HepG2 (cell line): Measurements from ENCODE around the gene ATG4D. TPM values are rescaled to one million over a fixed set of nuclear protein-coding genes. Genes with fewer than 3 reads are reported as not detected.
A peak's percentile ranks its signal among the peaks of the same experiment; 100 is the strongest.

ENCODE experiments used
- ATAC-seq: fragments of 200-7000 bp; cut with Tn5 transposase; 3 replicates; pipeline ENCODE4 v1.9.1; 2020; ENCODE audit warnings: mild to moderate bottlenecking, moderate library complexity
- BruUV-seq: library from RNA; stranded (reverse); fragments of 400-500 nt; replicated peaks from 2 replicates; lab custom pipeline; 2021; lab: Mats Ljungman, UMichigan
- CTCF ChIA-PET: fragments of 300-600 bp; formaldehyde crosslinking; extraction: SDS; loops from one replicate; lab custom pipeline; 2021; ENCODE audit warnings: low total read pairs, inconsistent platforms, low intra/inter-chr PET ratio; lab: Yijun Ruan, JAX
- POLR2A ChIA-PET: fragments of 350-600 bp; sonication (Branson Sonifier 250); formaldehyde crosslinking; loops from one replicate; lab custom pipeline; 2020; ENCODE audit warnings: antibody characterized with exemption, inconsistent platforms; lab: Yijun Ruan, JAX
- DNase-seq: peaks from one replicate; pipeline ENCODE4 v3.0.0-alpha.2; 2015; ENCODE audit warnings: low spot score
- FAIRE-seq: peaks from 3 replicates; lab custom pipeline; 2011; peaks lifted over from hg19 to GRCh38; lab: Jason Lieb, UNC
- H2AFZ ChIP-seq: one replicate; pipeline ENCODE4 v1.6.1; 2011; ENCODE audit warnings: low read length, inconsistent platforms
- H3K27ac ChIP-seq: fragments of 300-600 bp; 3 replicates; pipeline ENCODE4 v1.8.0; 2011; ENCODE audit warnings: mixed run types, mild to moderate bottlenecking, mixed read lengths, low read length, inconsistent platforms; ENCODE audit not compliant: insufficient read depth; ENCODE audit errors: extremely low read length
- H3K27me3 ChIP-seq, 2 experiments: fragments of 200-600 bp in 1 of 2; 2 replicates in 1 of 2; 3 replicates in 1 of 2; pipeline versions ENCODE4 v1.6.0 to v1.8.0; 2011; ENCODE audit warnings: low read length in 2 of 2, mild to moderate bottlenecking in 2 of 2, moderate library complexity in 2 of 2, inconsistent platforms in 1 of 2; ENCODE audit not compliant: insufficient read depth in 2 of 2, control insufficient read depth in 1 of 2
- H3K36me3 ChIP-seq, 2 experiments: fragments of 200-600 bp in 1 of 2; replicated peaks in 1 of 2; 2 replicates in 1 of 2; 3 replicates in 1 of 2; pipeline versions ENCODE4 v1.5.1 to v1.8.0; 2011; ENCODE audit warnings: low read length in 2 of 2, inconsistent platforms in 1 of 2; ENCODE audit not compliant: insufficient read depth in 2 of 2, control insufficient read depth in 1 of 2
- H3K4me1 ChIP-seq: 2 replicates; pipeline ENCODE4 v1.5.1; 2012; ENCODE audit warnings: low read length, inconsistent platforms; ENCODE audit not compliant: insufficient read depth
- H3K4me2 ChIP-seq: 2 replicates; pipeline ENCODE4 v1.6.0; 2011; ENCODE audit warnings: low read depth, low read length, inconsistent platforms
- H3K4me3 ChIP-seq, 3 experiments: fragments of 200-600 bp in 1 of 3; sonication (generic), shearing (Covaris generic) in 1 of 3; replicated peaks in 1 of 3; 2 replicates each; pipeline ENCODE4 v1.5.1; 2011 to 2016; ENCODE audit warnings: low read length in 3 of 3, inconsistent platforms in 2 of 3, low read depth in 2 of 3, mild to moderate bottlenecking in 2 of 3, control low read depth in 1 of 3, mixed read lengths in 1 of 3; ENCODE audit not compliant: insufficient read depth in 1 of 3
- H3K79me2 ChIP-seq: one replicate; pipeline ENCODE4 v1.6.1; 2011; ENCODE audit warnings: low read length, inconsistent platforms; ENCODE audit not compliant: insufficient read depth
- H3K9ac ChIP-seq: 2 replicates; pipeline ENCODE4 v1.6.0; 2011; ENCODE audit warnings: mild to moderate bottlenecking, low read depth, low read length, inconsistent platforms; ENCODE audit not compliant: insufficient read depth
- H3K9me3 ChIP-seq: 2 replicates; pipeline ENCODE4 v1.5.1; 2012; ENCODE audit warnings: mild to moderate bottlenecking, low read length
- H4K20me1 ChIP-seq: 2 replicates; pipeline ENCODE4 v1.6.0; 2011; ENCODE audit warnings: inconsistent platforms, mild to moderate bottlenecking, low read length, moderate library complexity; ENCODE audit not compliant: insufficient read depth
- BORCS8-MEF2B ChIP-seq: sonication (generic); formaldehyde crosslinking; IDR thresholded peaks from 2 replicates; pipeline ENCODE4 v1.8.0; 2022; ENCODE audit warnings: mild to moderate bottlenecking, missing genetic modification reagents
- BRCA1 ChIP-seq: sonication (generic); formaldehyde crosslinking; IDR thresholded peaks from 2 replicates; pipeline ENCODE4 v1.4.0; 2020; ENCODE audit warnings: missing genetic modification reagents
- CBFB ChIP-seq: sonication (generic); formaldehyde crosslinking; IDR thresholded peaks from 2 replicates; pipeline ENCODE4 v1.4.0; 2020; ENCODE audit warnings: missing genetic modification reagents
- HNRNPL ChIP-seq: fragments of 200-400 bp; formaldehyde crosslinking; IDR thresholded peaks from 2 replicates; pipeline ENCODE4 v1.6.1; 2017; ENCODE audit warnings: mild to moderate bottlenecking, low read depth, low read length
- HNRNPLL ChIP-seq: fragments of 200-400 bp; formaldehyde crosslinking; IDR thresholded peaks from 2 replicates; pipeline ENCODE4 v1.6.1; 2017; ENCODE audit warnings: mild to moderate bottlenecking, low read depth, low read length; ENCODE audit not compliant: poor library complexity, severe bottlenecking
- MTA1 ChIP-seq: sonication (generic); formaldehyde crosslinking; IDR thresholded peaks from 2 replicates; pipeline ENCODE4 v1.4.0; 2020; ENCODE audit warnings: missing genetic modification reagents, mild to moderate bottlenecking, borderline replicate concordance
- RCOR2 ChIP-seq: IDR thresholded peaks from 2 replicates; pipeline ENCODE4 v1.6.1; 2016; ENCODE audit warnings: missing biosample characterization, missing genetic modification reagents
- ZBTB38 ChIP-seq: sonication (generic); formaldehyde crosslinking; IDR thresholded peaks from 2 replicates; pipeline ENCODE4 v1.5.1; 2020; ENCODE audit warnings: mild to moderate bottlenecking, missing genetic modification reagents
- ZC3H13 ChIP-seq: sonication (generic); formaldehyde crosslinking; IDR thresholded peaks from 2 replicates; pipeline ENCODE4 v1.8.1; 2023; ENCODE audit warnings: mild to moderate bottlenecking, missing genetic modification reagents, moderate library complexity
- ZFP41 ChIP-seq: sonication (generic); formaldehyde crosslinking; IDR thresholded peaks from 2 replicates; pipeline ENCODE4 v1.4.0; 2020; ENCODE audit warnings: mild to moderate bottlenecking, missing genetic modification reagents, borderline replicate concordance
- ZNF263 ChIP-seq: sonication (generic); formaldehyde crosslinking; IDR thresholded peaks from 2 replicates; pipeline ENCODE4 v1.4.0; 2020; ENCODE audit warnings: missing genetic modification reagents
- ZNF547 ChIP-seq: sonication (generic); formaldehyde crosslinking; IDR thresholded peaks from 2 replicates; pipeline ENCODE4 v1.5.1; 2020; ENCODE audit warnings: mild to moderate bottlenecking, missing genetic modification reagents
- ZSCAN21 ChIP-seq: sonication (generic); formaldehyde crosslinking; IDR thresholded peaks from 2 replicates; pipeline ENCODE4 v1.8.0; 2022; ENCODE audit warnings: mild to moderate bottlenecking, missing genetic modification reagents, moderate library complexity, borderline replicate concordance
- WGBS: methylation state at CpG from one replicate; pipeline ENCODE4 v1.1.6; 2017; ENCODE audit warnings: low lambda C conversion rate; 5-methylcytosine and 5-hydroxymethylcytosine counted together
- in situ Hi-C: cut with HindIII; loops from 2 replicates; pipeline ENCODE4 v1.10.0; 2017; ENCODE audit warnings: low pct_unique_long_range_greater_than_20kb; ENCODE audit not compliant: extremely low pct_ligation_motif_present
- intact Hi-C: fragments of 100-400 bp; cut with micrococcal nuclease; formaldehyde crosslinking; loops from one replicate; pipeline ENCODE4 v1.10.0; 2022; ENCODE audit not compliant: unreplicated experiment
- polyA plus RNA-seq, 8 experiments: library from polyadenylated mRNA; depleted of rRNA in 3 of 8; stranded (reverse) in 7 of 8; unstranded in 1 of 8; fragments of >200 nt; fragmentation: Illumina TruSeq in 4 of 8; extraction: Trizol in 4 of 8; gene quantifications; 2 replicates each; pipeline versions ENCODE4 v1.2.1 to v1.2.3, GENCODE V29; 2011 to 2016; ENCODE audit warnings: low read depth in 4 of 8, missing spikeins in 1 of 8, mixed read lengths in 1 of 8; ENCODE audit not compliant: insufficient read depth in 1 of 8
- total RNA-seq, 5 experiments: library from RNA; depleted of rRNA; stranded (reverse); fragments of >200 nt; fragmentation: Illumina TruSeq; extraction: Trizol; gene quantifications; 2 replicates each; pipeline ENCODE4 v1.2.3, GENCODE V29; 2016; ENCODE audit warnings: low read depth in 1 of 5
- TF ChIP-seq, protein P1 (sequence below), 2 experiments: sonication (generic) in 1 of 2; formaldehyde crosslinking in 1 of 2; IDR thresholded peaks; 2 replicates each; pipeline versions ENCODE4 v1.4.0 to v1.6.1; 2018 to 2020; ENCODE audit warnings: missing genetic modification reagents in 2 of 2, borderline replicate concordance in 1 of 2, low read depth in 1 of 2, mild to moderate bottlenecking in 1 of 2, missing biosample characterization in 1 of 2
- TF ChIP-seq, protein P2 (sequence below): sonication (generic); formaldehyde crosslinking; IDR thresholded peaks from 2 replicates; pipeline ENCODE4 v1.4.0; 2020; ENCODE audit warnings: missing genetic modification reagents
- TF ChIP-seq, protein P3 (sequence below): sonication (generic); formaldehyde crosslinking; conservative IDR thresholded peaks from 2 replicates; pipeline ENCODE4 v1.8.0; 2022; ENCODE audit warnings: missing genetic modification reagents

The ATG4D gene
- total and polyA plus RNA-seq, 2 of the 13 experiments (the other 11 are each of a cell fraction or from before 2014, with no cell fraction given) = 17.8 to 19.0 TPM

DNA sequence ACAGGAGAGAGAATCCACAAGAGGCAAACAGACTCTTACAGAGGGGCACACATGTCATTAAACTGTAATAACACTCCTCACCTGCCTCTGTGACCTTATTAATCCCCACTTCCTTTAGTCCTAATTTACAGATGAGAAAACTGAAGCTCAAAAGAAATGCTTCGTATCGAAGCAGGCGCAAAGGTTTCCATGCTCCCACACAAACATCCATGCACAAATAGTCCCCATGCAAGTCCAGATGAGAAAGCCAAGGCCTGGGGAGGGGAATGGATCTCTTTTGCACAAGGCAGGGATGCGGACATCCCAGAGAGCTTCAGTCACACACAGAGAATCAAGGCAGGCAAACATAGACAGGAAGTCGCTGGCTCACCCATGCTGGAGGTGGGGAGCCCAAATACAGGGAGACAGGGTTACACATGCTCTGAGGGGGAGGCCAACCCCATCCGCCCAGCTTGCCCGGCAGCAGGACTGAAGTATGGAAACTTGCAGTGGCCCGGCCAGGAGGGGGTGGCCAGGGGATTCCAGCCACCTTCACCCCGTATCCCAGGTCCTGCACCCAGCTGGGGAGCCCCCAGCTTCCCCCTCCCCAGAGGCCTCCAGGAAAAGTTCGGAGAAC, 26.9 kb upstream of the ATG4D start (continued):
- TF ChIP-seq ZFP41 (CRISPR knock-in tag) (no peak), ZC3H13 (CRISPR knock-in tag) (no peak), ZBTB38 (CRISPR knock-in tag) (no peak)

DNA sequence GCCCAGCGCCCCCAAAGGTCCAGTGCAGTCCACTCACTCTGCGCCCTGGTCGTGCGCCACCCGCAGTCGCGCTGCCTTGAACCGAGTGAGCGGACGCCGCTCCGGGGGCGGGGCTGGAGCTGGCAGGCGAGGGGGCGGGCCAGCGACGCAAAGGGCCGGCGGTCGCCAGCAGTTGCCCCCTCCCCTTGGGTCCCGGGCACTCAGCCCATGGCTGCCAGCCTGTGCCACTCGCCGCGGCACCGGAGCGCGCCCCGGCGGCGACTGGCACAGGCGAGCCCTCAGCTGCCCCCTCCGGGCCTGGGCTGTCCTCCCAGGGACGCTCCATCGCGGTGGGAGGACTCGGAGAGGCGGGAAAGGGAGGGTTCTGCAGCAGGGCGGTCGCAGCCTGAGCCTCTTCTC, 26.3 kb upstream of the ATG4D start, which contains the start of gene S1PR5:
TSS of gene S1PR5 (minus strand) at position 87 of the 399 bp plus-strand sequence. CDS start 2,436 bp downstream, outside the sequence.
- Histone ChIP-seq H4K20me1 (no peaks in the 10 kb centered on the region), H3K4me1 (peaks cover 48% of the 10 kb centered on the region), H2AFZ (no peak within 1 kb of the TSS), H3K79me2 (no peaks in the 10 kb centered on the region), H3K9ac (no peak within 1 kb of the TSS), H3K27me3 (peaks cover 15 to 66% of the 10 kb centered on the region in 2 experiments), H3K4me3 (peak within 1 kb of the TSS; percentile 26 to 66 (median 34); a peak in 5 of 6 replicates), H3K4me2 (peak within 1 kb of the TSS; percentile 74), H3K36me3 (no peaks in the 10 kb centered on the region), H3K9me3 (no peaks in the 10 kb centered on the region), H3K27ac (no peak within 1 kb of the TSS)
- BruUV-seq = no TSS peak
- POLR2A ChIA-PET = no interaction called here
- WGBS = no CpG with 5 or more reads among the region's 39 CpGs
- in situ Hi-C loops = no loop called here
- CTCF ChIA-PET = no interaction called here
- ATAC-seq = peak; percentile 42
- intact Hi-C loops = no loop called here
- FAIRE-seq = no peak
- no peak for DNase-seq
- TF ChIP-seq BORCS8-MEF2B (CRISPR knock-in tag) (no peak), RCOR2 (CRISPR knock-in tag) (no peak), HNRNPLL (peak; percentile 28), ZNF263 (peak; percentile 87), HNRNPL (0 out of 2 replicates have a peak, but pooled peaks have one; percentile 50), BRCA1 (CRISPR knock-in tag) (no peak), ZNF547 (CRISPR knock-in tag) (0 out of 2 replicates have a peak, but pooled peaks have one; percentile 24), ZSCAN21 (CRISPR knock-in tag) (0 out of 2 replicates have a peak, but pooled peaks have one; percentile 40), CBFB (CRISPR knock-in tag) (no peak), MTA1 (CRISPR knock-in tag) (0 out of 2 replicates have a peak, but pooled peaks have one; percentile 18)
- TF ChIP-seq, protein P1, sequence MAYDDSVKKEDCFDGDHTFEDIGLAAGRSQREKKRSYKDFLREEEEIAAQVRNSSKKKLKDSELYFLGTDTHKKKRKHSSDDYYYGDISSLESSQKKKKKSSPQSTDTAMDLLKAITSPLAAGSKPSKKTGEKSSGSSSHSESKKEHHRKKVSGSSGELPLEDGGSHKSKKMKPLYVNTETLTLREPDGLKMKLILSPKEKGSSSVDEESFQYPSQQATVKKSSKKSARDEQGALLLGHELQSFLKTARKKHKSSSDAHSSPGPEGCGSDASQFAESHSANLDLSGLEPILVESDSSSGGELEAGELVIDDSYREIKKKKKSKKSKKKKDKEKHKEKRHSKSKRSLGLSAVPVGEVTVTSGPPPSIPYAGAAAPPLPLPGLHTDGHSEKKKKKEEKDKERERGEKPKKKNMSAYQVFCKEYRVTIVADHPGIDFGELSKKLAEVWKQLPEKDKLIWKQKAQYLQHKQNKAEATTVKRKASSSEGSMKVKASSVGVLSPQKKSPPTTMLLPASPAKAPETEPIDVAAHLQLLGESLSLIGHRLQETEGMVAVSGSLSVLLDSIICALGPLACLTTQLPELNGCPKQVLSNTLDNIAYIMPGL (CRISPR knock-in tag; IDR thresholded peaks at IDR 0.05; ENCODE audit: borderline replicate concordance in 1 of 2, low read depth in 1 of 2) = 0 out of 4 replicates have a peak, but pooled peaks of 1 of the 2 experiments have one; percentile 21
- TF ChIP-seq, protein P2, sequence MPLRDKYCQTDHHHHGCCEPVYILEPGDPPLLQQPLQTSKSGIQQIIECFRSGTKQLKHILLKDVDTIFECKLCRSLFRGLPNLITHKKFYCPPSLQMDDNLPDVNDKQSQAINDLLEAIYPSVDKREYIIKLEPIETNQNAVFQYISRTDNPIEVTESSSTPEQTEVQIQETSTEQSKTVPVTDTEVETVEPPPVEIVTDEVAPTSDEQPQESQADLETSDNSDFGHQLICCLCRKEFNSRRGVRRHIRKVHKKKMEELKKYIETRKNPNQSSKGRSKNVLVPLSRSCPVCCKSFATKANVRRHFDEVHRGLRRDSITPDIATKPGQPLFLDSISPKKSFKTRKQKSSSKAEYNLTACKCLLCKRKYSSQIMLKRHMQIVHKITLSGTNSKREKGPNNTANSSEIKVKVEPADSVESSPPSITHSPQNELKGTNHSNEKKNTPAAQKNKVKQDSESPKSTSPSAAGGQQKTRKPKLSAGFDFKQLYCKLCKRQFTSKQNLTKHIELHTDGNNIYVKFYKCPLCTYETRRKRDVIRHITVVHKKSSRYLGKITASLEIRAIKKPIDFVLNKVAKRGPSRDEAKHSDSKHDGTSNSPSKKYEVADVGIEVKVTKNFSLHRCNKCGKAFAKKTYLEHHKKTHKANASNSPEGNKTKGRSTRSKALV (CRISPR knock-in tag) = peak; percentile 91
- TF ChIP-seq, protein P3, sequence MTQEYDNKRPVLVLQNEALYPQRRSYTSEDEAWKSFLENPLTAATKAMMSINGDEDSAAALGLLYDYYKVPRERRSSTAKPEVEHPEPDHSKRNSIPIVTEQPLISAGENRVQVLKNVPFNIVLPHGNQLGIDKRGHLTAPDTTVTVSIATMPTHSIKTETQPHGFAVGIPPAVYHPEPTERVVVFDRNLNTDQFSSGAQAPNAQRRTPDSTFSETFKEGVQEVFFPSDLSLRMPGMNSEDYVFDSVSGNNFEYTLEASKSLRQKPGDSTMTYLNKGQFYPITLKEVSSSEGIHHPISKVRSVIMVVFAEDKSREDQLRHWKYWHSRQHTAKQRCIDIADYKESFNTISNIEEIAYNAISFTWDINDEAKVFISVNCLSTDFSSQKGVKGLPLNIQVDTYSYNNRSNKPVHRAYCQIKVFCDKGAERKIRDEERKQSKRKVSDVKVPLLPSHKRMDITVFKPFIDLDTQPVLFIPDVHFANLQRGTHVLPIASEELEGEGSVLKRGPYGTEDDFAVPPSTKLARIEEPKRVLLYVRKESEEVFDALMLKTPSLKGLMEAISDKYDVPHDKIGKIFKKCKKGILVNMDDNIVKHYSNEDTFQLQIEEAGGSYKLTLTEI (CRISPR knock-in tag) = no peak
